Heart left ventricle (tissue), 16 donors: ENCODE data around the gene CHMP5. TPM values are rescaled to one million over a fixed set of nuclear protein-coding genes. Genes with fewer than 3 reads are reported as not detected.

ENCODE experiments used
- ATAC-seq, 4 donors: fragments of 200-7000 bp; cut with Tn5 transposase; one replicate each; pipeline ENCODE4 v1.9.1; 2020 to 2022; ENCODE audit warnings: moderate library complexity in 4 of 4, mild to moderate bottlenecking in 3 of 4, moderate number of reproducible peaks in 1 of 4
- DNase-seq, 5 donors: peaks; one replicate each; pipeline ENCODE4 v3.0.0-alpha.2; 2020
- H3K27ac ChIP-seq, 12 donors: fragments of 200-600 bp; sonication (generic) in 4 of 12; one replicate each; pipeline versions ENCODE4 v1.5.0 to v1.8.0; 2016 to 2022; ENCODE audit warnings: mild to moderate bottlenecking in 2 of 12
- H3K27me3 ChIP-seq, 9 donors: fragments of 200-600 bp; sonication (generic) in 2 of 9; one replicate each; pipeline versions ENCODE4 v1.5.1 to v1.8.0; 2016 to 2022; ENCODE audit warnings: mild to moderate bottlenecking in 3 of 9
- H3K36me3 ChIP-seq, 9 donors: fragments of 200-600 bp; sonication (generic) in 2 of 9; one replicate each; pipeline versions ENCODE4 v1.5.0 to v1.8.0; 2018 to 2022; ENCODE audit warnings: mild to moderate bottlenecking in 2 of 9
- H3K4me1 ChIP-seq, 12 donors: fragments of 200-600 bp; sonication (generic) in 4 of 12; one replicate each; pipeline versions ENCODE4 v1.5.0 to v1.8.0; 2016 to 2022; ENCODE audit warnings: mild to moderate bottlenecking in 3 of 12
- H3K4me3 ChIP-seq, 12 donors: fragments of 200-600 bp; sonication (generic) in 4 of 12; one replicate each; pipeline versions ENCODE4 v1.5.0 to v1.8.0; 2017 to 2022; ENCODE audit warnings: mild to moderate bottlenecking in 9 of 12, moderate library complexity in 4 of 12
- H3K9me3 ChIP-seq, 12 donors: fragments of 200-600 bp; sonication (generic) in 4 of 12; one replicate each; pipeline versions ENCODE4 v1.5.0 to v1.8.0; 2016 to 2022; ENCODE audit warnings: mild to moderate bottlenecking in 1 of 12
- POLR2A ChIP-seq, 2 donors: fragments of 450-650 bp; IDR thresholded peaks; one replicate each; pipeline ENCODE4 v1.6.1; 2017; ENCODE audit warnings: antibody characterized with exemption in 2 of 2, mild to moderate bottlenecking in 2 of 2, moderate library complexity in 2 of 2
- WGBS, 4 donors: extraction: QIAGEN DNeasy Blood & Tissue Kit in 2 of 4; methylation state at CpG; one replicate each; pipeline versions ENCODE4 v1.1.5 to v1.1.7; 2013 to 2018; 5-methylcytosine and 5-hydroxymethylcytosine counted together
- intact Hi-C, 10 donors: fragments of 100-400 bp; cut with DNase I; formaldehyde crosslinking; loops; one replicate each; pipeline versions ENCODE4 v1.11.1 to v1.14.2; 2022
- polyA plus RNA-seq, 2 donors: library from polyadenylated mRNA; stranded (reverse); fragments of 200-250 nt; gene quantifications; one replicate each; pipeline ENCODE4 v1.2.3, GENCODE V29; 2013
- total RNA-seq, 9 donors: library from RNA; depleted of rRNA in 2 of 9; stranded (reverse); fragments of >200 nt in 2 of 9; fragmentation: NEBNext Ultra II Directional in 3 of 9; extraction: Animal tissue kit (Norgen Biotek cat#: 25700) in 3 of 9; gene quantifications; one replicate each; pipeline versions ENCODE4 v1.1.0 to v1.2.4, GENCODE V29; 2016 to 2023
- TF ChIP-seq, protein P1 (sequence below), 12 donors: fragments of 200-600 bp; sonication (generic) in 4 of 12; IDR thresholded peaks; one replicate each; pipeline versions ENCODE4 v1.5.0 to v1.8.0; 2018 to 2022; ENCODE audit warnings: antibody characterized with exemption in 12 of 12, mild to moderate bottlenecking in 5 of 12
- donor health status: ischemic (EF 13 %, LVEDD 7.1; RV severe dilation, severe dysfunction).
- donor health status: healthy with polysubstance abuse.
- donor health status: DM: no; HTN: yes; CAD: no.
- donor health status: DM: no; HTN: no; CAD: no.
- donor health status: ischemic (EF 25% LVEDD 6.9; RV normal size, moderate dysfunction).
- donor health status: ischemic (EF 25% LVEDD 5.7; RV mildly dilated, moderate dysfunction).
- donor health status: healthy.
- donor health status: DM: yes; HTN: yes; CAD: no.
- donor health status: ischemic (EF 35%, LVEDD 5.7; RV mildly dilated, moderate dysfunction).
- donor health status: nonischemic (EF 11% LVEDD 7.7; RV severe dilation, severe dysfunction).
- donor health status: DM: yes; HTN: yes; CAD: no.
- donor health status: PGD.
- donor health status: ischemic (EF 29% LVEDD 5.4; RV normal size, mild dysfunction).
- donor health status: nonischemic (EF 23%, LVEDD 6.1; RV moderate dilation, normal function).

CHMP5 gene
- total and polyA plus RNA-seq, 11 donors: 24.7 to 76.5 (median 53.0) TPM

- Histone ChIP-seq H3K9me3 (no peaks in the 10 kb centered on the region), H3K36me3 (no peaks in the 10 kb centered on the region), H3K4me1 (peaks cover 0 to 25% (median 3%) of the 10 kb centered on the region in 12 donors), H3K27ac (no peak overlapping the region), H3K27me3 (no peaks in the 10 kb centered on the region), H3K4me3 (no peak overlapping the region)
- no peak for TF ChIP-seq POLR2A (IDR thresholded peaks at IDR 0.05)
- TF ChIP-seq, protein P1, sequence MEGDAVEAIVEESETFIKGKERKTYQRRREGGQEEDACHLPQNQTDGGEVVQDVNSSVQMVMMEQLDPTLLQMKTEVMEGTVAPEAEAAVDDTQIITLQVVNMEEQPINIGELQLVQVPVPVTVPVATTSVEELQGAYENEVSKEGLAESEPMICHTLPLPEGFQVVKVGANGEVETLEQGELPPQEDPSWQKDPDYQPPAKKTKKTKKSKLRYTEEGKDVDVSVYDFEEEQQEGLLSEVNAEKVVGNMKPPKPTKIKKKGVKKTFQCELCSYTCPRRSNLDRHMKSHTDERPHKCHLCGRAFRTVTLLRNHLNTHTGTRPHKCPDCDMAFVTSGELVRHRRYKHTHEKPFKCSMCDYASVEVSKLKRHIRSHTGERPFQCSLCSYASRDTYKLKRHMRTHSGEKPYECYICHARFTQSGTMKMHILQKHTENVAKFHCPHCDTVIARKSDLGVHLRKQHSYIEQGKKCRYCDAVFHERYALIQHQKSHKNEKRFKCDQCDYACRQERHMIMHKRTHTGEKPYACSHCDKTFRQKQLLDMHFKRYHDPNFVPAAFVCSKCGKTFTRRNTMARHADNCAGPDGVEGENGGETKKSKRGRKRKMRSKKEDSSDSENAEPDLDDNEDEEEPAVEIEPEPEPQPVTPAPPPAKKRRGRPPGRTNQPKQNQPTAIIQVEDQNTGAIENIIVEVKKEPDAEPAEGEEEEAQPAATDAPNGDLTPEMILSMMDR (IDR thresholded peaks at IDR 0.05): no peak
- intact Hi-C loops: loop anchor here in 5 of 10 donors (5.0 to 10.0 kb wide), 5 partner anchors 35 to 120 kb away; partner anchors contain the start of gene B4GALT1 (in 1 of the 5)
- DNase-seq (no peak), ATAC-seq (no peak)
- WGBS, 4 donors: 77 to 81% (median 79%) methylated on average over 3 of the region's 3 CpGs
Observed at GRCh38 chr9:33222031-33222430, 42.8 kb upstream of the CHMP5 start.

GRCh38 chr9:33223696-33224095, 41.2 kb upstream of the CHMP5 start:
- ATAC-seq (no peak), DNase-seq (no peak)
- H3K27ac ChIP-seq: no peak overlapping the region
- no peak overlapping the region for H3K4me3 ChIP-seq
- TF ChIP-seq, protein P1 (IDR thresholded peaks at IDR 0.05): peak in 5 of 12 donors; percentile 7 to 28 (median 17)
- TF ChIP-seq POLR2A (IDR thresholded peaks at IDR 0.05): no peak
- WGBS, 4 donors: 60 to 85% (median 73%) methylated on average over 1 of the region's 1 CpG
- no peaks in the 10 kb centered on the region for H3K9me3 ChIP-seq
- H3K27me3 ChIP-seq: no peaks in the 10 kb centered on the region
- intact Hi-C loops: loop anchor here in 8 of 10 donors (1.0 to 10.0 kb wide), 8 partner anchors 36 to 143 kb away; partner anchors contain the start of gene B4GALT1 (in 1 of the 8)
- no peaks in the 10 kb centered on the region for H3K36me3 ChIP-seq
- peaks cover 0 to 30% (median 3%) of the 10 kb centered on the region in 12 donors for H3K4me1 ChIP-seq

DNA sequence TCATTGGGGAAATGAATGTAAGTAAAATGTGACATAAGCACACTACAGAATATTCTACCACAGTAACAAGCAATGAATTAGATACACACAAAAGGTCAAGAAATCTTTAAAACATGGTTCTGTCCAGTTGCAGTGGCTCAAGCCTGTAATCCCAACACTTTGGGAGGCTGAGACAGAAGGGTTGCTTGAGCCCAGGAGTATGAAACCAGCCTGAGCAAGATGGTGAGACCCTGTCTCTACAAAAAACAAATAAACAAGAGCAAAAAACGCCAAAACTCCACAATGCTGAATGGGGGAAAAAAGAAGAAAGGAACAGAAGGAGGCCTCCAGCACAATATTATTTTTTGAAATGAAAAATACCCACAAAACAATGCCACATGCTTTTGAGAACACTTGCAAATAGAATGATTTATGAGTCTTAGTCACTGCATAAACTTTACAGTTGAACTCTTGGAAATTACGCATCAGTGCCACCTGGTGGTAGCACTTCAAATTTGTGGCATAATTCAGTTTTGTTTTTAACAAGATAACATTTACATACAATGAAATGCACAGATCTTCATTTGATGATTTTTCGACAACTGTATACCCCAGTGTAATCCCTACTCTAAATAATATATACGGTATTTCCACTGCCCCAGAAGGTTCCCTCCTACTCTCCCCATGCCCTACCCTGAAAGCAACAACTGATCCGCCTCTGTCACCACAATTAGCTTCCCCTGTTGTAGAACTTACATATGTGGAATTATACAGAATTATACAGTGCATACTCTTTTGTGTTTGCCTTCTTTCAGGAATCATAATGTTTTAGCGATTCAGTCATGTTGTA, 39.3 kb upstream of the CHMP5 start:
- ATAC-seq (peak in 2 of 4 donors; percentile 43 to 54), DNase-seq (peak in 3 of 5 donors; percentile 50 to 52 (median 51))
- H3K9me3 ChIP-seq: no peaks in the 10 kb centered on the region
- no peaks in the 10 kb centered on the region for H3K36me3 ChIP-seq
- intact Hi-C loops: loop anchor here in 9 of 10 donors (1.0 to 10.0 kb wide), 8 partner anchors 51 to 145 kb away; partner anchors contain the start of gene B4GALT1 (in 2 of the 9)
- H3K27ac ChIP-seq: peak overlapping the region in 1 of 12 donors; percentile 42
- H3K4me3 ChIP-seq: no peak overlapping the region
- 25 to 29% (median 28%) methylated on average over 6 of the region's 6 CpGs for WGBS, 4 donors
- peaks cover 0 to 30% (median 3%) of the 10 kb centered on the region in 12 donors for H3K4me1 ChIP-seq
- TF ChIP-seq POLR2A (IDR thresholded peaks at IDR 0.05): no peak
- TF ChIP-seq, protein P1 (IDR thresholded peaks at IDR 0.05): peak; percentile 66 to 87 (median 82)
- no peaks in the 10 kb centered on the region for H3K27me3 ChIP-seq

DNA sequence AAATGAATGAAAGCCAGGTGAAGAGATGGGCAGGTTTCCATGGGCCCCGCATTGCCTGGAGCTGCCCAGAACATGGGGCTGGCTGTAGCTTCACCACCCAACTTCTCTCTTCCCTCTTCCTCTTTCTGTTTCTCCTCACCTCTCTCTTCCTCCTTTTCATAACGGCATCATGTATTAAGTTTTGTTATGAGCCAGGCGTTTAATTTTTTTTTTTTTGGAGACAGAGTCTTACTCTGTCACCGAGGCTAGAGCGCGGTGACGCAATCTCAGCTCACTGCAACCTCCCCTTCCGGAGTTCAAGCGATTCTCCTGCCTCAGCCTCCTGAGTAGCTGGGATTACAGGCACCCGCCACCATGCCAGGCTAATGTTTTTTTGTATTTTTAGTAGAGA, 37.8 kb upstream of the CHMP5 start:
- intact Hi-C loops: loop anchor here in 6 of 10 donors (2.0 to 10.0 kb wide), 5 partner anchors 52 to 144 kb away; partner anchors contain the start of gene B4GALT1 (in 2 of the 6)
- H3K27ac ChIP-seq: peak overlapping the region in 3 of 12 donors; percentile 13 to 85 (median 37)
- peaks cover 0 to 19% (median 3%) of the 10 kb centered on the region in 12 donors for H3K4me1 ChIP-seq
- H3K36me3 ChIP-seq: no peaks in the 10 kb centered on the region
- DNase-seq (peak in 3 of 5 donors; percentile 32 to 80 (median 66)), ATAC-seq (peak in 3 of 4 donors; percentile 38 to 63 (median 58))
- H3K27me3 ChIP-seq: no peaks in the 10 kb centered on the region
- TF ChIP-seq POLR2A (IDR thresholded peaks at IDR 0.05): no peak
- TF ChIP-seq, protein P1 (IDR thresholded peaks at IDR 0.05): no peak
- H3K9me3 ChIP-seq: no peaks in the 10 kb centered on the region
- no peak overlapping the region for H3K4me3 ChIP-seq
- WGBS, 4 donors: 83 to 89% (median 87%) methylated on average over 10 of the region's 10 CpGs
